HG03558 (cell line): ENCODE results near the gene MSI2.
"Not testable (repeated sequence)": the region's sequence is repeated elsewhere in the genome, so short reads cannot be mapped to it uniquely, and the experiment has no call there.

Source experiments
- ATAC-seq: cut with Tn5 transposase; IDR thresholded peaks from one replicate; pipeline ENCODE4 v1.9.1; 2021; ENCODE audit warnings: moderate number of reproducible peaks; ENCODE audit not compliant: unreplicated experiment; ENCODE audit errors: extremely low read depth

Gene MSI2

GRCh38 chr17:57255776-57256681 lies at the start of gene MSI2:
Gene MSI2, plus strand, starts transcription at chr17:57256523. Its CDS starts 220 bp downstream, at chr17:57256743.
- ATAC-seq, result peak; percentile 42

DNA sequence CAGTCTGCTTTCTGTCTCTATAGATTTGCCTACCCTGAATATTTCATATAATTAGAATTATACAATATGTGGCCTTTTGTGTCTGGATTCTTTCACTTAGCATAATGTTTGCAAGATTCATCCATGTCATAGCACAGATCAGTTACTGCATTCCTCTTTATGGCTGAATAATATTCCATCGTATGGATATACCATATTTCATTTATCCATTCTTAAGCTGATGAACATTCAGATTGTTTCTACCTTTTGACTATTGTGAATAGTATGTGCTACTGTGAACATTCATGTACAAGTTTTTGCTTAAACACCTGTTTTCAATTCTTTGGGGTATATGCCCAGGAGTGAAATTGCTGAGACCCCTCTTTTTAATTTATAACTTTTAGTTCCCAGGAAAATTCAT lies 49.4 kb upstream of the MSI2 start:
- ATAC-seq, result no peak

DNA sequence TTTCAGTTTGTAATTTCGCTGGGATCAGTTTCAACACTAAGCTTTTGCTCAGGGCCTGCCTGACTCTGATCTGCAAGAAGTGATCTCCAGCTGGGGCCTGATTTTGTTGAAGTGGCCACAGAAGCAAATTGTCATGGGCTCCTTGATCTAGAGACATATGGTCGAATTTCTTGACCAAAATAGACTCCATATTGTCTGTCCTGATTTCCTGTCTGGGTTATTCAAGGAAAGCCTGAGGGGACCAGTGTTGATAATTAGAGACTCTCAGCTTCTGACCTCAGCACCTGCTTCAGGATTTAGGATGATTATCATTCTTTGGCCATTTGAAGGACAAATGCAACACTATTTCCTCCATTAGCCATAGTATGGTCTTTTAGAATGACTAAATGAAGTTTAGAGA lies 48.9 kb upstream of the MSI2 start:
- no peak for ATAC-seq

DNA sequence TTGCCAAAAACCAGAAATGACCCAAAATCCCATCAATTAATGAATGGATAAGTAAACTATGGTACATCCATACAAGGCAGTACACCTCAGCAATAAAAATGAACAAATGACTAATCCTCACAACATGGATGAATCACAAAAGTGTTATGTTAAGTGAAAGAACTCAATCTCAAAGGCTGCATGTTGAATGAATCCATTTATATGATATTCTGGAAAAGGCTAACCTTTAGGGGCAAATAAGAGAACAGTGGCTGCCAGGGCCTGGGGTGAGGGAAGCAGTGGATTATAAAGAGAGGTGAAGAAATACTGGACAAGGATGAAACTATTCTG lies 46.1 kb upstream of the MSI2 start:
- ATAC-seq, result no peak

GRCh38 chr17:57210972-57211411 lies 45.3 kb upstream of the MSI2 start:
- no peak for ATAC-seq

- no peak for ATAC-seq
Measured at GRCh38 chr17:57211543-57211942, 44.8 kb upstream of the MSI2 start.

DNA sequence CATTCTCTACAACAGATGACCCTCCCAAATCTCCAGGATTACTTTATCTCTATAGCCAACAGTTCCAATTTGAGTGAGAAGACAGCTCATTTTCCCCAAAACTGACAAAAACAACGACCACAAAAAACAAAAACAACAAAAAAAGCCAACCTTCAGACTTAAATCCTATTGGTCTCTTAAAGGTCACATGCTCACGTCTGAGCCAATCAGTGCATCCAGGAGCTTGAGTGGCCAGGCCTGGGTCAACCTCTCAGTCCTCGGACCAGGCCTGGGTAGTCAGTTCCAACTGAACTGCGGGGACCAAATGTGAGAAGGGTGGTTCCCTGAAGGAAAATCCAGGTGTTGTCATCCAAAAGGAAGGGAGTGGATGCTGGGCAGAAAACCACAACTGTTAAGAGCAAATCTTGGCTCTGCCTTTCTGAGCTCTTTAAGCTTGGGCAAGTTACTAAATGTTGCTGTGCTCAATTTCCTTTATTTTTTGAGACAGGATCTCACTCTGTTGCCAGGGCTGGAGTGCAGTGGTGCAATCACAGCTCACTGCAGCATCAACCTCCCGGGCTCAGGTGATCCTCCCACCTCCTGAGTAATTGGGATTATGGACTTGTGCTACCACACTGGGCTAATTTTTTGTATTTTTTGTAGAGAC lies 43.0 kb upstream of the MSI2 start:
- ATAC-seq, result no peak

GRCh38 chr17:57215317-57215716 lies 41.0 kb upstream of the MSI2 start:
- no peak for ATAC-seq

GRCh38 chr17:57221366-57222350 lies 34.7 kb upstream of the MSI2 start:
- no peak for ATAC-seq

DNA sequence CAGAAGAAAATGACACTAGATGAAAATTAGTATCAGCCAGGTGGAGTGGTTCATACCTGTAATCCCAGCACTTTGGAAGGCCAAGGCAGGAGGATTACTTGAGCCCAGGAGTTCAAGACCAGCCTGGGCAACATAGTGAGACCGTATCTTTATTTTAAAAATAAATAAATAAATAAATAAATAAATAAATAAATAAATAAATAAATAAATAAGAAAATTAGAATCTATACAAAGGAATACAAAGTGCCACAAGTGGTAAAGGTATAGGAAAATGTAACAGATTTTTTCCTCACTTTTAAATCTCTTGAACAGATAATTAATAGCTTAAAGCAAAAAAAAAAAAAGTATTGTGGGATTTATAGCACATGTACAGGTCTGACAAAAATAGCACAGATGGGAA lies 33.9 kb upstream of the MSI2 start:
- ATAC-seq, result not testable (repeated sequence)

- ATAC-seq, result no peak
Measured at GRCh38 chr17:57225127-57225526, 31.2 kb upstream of the MSI2 start.

DNA sequence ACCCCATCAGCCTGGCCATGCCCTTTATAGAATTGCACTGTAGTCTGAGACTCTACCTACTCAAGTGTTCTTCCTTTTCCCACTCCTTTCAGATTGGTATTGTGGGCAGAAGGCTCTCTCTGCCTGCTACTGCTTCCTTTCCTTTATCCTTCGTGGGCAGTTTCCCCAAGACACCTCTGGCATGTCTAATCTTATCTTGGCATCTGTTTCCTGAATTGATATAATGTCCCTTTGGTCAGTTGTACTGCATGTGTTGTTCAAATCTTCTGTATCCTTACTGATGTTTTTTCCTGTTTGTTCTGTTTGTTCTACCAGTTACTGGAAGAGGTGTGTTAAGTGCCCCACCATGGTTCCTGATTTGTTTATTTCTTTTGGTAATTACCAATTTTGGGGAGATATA lies 29.5 kb upstream of the MSI2 start:
- no peak for ATAC-seq

DNA sequence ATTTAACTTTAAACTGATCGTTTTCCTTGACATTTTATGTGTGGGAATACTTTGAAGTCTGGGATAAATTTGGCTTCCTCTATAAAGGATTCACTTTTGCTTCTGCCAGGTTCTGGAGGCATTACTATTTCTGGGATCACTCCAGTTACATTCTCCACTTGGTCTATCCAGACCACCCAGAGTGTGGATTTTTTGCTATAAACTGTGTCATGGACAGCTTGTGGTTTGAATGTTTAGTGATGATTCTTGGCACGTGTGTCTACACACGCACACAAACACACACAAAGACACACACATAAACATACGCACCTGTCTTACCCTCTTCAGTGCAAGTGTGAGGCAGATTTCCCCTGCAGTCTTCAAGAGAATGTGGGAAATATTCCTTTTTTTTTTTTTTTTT lies 27.4 kb upstream of the MSI2 start:
- no peak for ATAC-seq

DNA sequence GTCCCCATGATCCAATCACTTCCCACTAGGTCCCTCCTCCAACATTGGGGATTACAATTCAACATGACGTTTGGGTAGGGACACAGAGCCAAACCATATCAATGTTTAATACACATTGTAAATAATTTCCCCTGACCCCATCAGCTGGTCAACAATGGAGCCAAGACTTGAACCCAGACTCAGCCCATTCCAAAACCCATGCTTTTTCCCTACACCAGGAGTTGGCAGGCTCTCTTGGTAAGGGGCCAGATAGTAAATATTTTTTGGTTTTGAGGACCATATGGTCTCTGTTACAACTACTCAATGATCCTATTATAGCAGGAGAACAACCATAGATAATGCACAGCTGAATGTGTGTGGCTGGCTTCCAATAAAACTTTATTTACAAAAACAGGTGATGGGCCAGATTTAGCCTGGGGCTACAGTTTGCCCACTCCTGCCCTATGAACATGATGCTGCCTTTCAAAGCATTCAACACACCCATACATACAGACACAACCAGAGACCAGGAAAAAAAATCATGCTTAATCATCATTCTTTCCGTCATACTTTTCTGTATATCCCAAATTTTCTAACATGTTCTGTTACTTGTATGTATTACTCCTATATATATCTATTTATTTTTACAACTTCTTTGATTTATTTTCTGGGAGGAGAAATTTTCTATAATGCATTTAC lies 22.1 kb upstream of the MSI2 start:
- ATAC-seq, result no peak

DNA sequence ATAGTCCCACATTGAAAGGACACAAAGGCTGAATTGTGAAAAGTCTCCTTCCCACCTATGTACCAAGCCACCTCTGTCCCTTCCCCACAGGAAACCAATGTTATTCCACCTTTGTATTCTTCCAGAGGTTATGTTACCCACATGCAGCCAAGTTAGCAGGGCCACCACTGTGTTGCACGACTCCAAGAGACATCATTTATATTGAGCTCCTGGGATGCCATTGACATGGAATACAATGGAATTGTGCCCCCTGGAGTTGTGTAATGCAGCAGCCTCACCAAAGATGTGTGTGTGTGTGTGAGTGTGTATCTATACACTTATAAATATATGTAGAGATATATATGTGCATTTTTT lies 21.6 kb upstream of the MSI2 start:
- no peak for ATAC-seq

DNA sequence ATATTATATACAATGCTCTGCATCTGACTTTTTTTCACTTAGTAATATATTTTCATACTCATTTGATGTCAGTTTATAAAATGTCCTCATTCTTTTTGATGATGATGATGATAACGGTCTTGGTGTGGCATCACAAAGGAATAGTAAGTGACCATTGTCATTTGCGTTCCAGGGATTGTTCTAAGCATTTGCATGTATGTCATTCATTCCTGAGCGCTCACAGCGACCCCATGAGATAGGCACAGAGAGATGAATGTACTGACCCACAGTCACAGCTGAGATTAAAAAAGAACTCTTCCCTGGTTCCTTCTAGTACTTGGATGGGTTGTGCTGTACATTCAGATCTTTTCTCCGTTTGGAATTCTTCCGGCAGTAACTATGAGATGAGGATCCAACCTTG lies 21.2 kb upstream of the MSI2 start:
- no peak for ATAC-seq

- ATAC-seq, result no peak
Measured at GRCh38 chr17:57236686-57237299, 19.5 kb upstream of the MSI2 start.

DNA sequence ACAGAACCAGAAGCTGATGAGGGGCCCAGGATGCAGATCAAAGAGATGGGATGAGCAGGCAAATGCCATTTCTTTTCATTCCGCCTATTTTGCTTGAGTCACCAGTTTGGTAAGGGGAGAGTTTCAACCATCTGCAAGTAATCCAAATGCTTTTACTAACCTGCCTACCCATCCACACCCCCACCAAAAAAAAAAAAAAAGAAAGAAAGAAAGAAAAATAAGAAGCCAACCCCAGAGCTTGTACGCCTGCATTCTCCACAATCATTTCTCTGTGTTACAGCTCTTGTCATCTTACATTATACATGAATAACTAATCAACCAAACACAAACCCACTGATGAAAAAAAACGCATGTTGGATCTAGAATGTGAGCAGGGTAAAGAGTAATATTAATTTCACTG lies 15.7 kb upstream of the MSI2 start:
- ATAC-seq, result no peak

DNA sequence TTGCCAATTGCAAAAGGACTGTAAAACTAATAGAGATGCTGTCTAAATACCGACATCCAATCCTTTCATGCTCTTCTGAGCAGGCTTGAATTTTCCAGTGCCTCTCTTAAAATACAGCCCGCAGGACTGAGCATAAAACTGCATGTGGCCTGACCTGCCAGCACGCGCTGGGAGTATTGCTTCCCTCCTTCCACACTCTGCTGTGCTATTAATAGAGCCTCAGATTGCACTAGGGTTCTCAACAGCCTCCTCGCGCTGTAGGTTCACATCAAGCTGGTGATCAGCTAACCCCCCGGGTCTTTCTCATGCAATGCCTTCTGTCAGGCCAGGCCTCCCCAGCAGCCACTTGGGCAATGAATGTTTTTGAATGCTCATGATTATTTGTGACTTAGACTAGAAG lies 14.2 kb upstream of the MSI2 start:
- no peak for ATAC-seq

- no peak for ATAC-seq
Measured at GRCh38 chr17:57243171-57243622, 13.1 kb upstream of the MSI2 start.
